Stimulated activated naive CD8-positive, alpha-beta T cell treated with anti-CD3 and anti-CD28 coated beads, Interleukin-15, Interleukin-2, amounts not matched to agents 100 ng/mL and 50 ng/mL, for 24 hours (primary cell): ENCODE data around the gene ZNF683.
A peak's percentile ranks its signal among the peaks of the same experiment; 100 is the strongest.

Experiments used
- H3K27ac Mint-ChIP-seq: one replicate; pipeline ENCODE4 v1.8.0; 2021; ENCODE audit warnings: mild to moderate bottlenecking, mixed read lengths
- H3K27me3 Mint-ChIP-seq: one replicate; pipeline ENCODE4 v1.8.0; 2021; ENCODE audit warnings: mixed read lengths
- H3K36me3 Mint-ChIP-seq: one replicate; pipeline ENCODE4 v1.8.0; 2021; ENCODE audit warnings: low read depth, mixed read lengths
- H3K4me1 Mint-ChIP-seq: one replicate; pipeline ENCODE4 v1.8.0; 2021; ENCODE audit warnings: low read depth, mixed read lengths
- H3K4me3 Mint-ChIP-seq: one replicate; pipeline ENCODE4 v1.8.0; 2021; ENCODE audit warnings: mild to moderate bottlenecking, mixed read lengths
- H3K9me3 Mint-ChIP-seq: one replicate; pipeline ENCODE4 v1.8.0; 2021; ENCODE audit warnings: mixed read lengths

ZNF683 gene

GRCh38 chr1:26356106-26356505 lies 16.4 kb downstream of the ZNF683 start:
- H3K27ac Mint-ChIP-seq, result peak overlapping the region; percentile 17
- no peaks in the 10 kb centered on the region for H3K36me3 Mint-ChIP-seq
- peaks cover 14% of the 10 kb centered on the region for H3K27me3 Mint-ChIP-seq
- no peaks in the 10 kb centered on the region for H3K9me3 Mint-ChIP-seq
- H3K4me3 Mint-ChIP-seq, result no peak overlapping the region
- H3K4me1 Mint-ChIP-seq, result peaks cover 26% of the 10 kb centered on the region

GRCh38 chr1:26354972-26355371 lies 17.6 kb downstream of the ZNF683 start:
- H3K4me3 Mint-ChIP-seq, result no peak overlapping the region
- peaks cover 8% of the 10 kb centered on the region for H3K27me3 Mint-ChIP-seq
- no peak overlapping the region for H3K27ac Mint-ChIP-seq
- no peaks in the 10 kb centered on the region for H3K36me3 Mint-ChIP-seq
- peaks cover 19% of the 10 kb centered on the region for H3K4me1 Mint-ChIP-seq
- no peaks in the 10 kb centered on the region for H3K9me3 Mint-ChIP-seq

- no peaks in the 10 kb centered on the region for H3K36me3 Mint-ChIP-seq
- peaks cover 11% of the 10 kb centered on the region for H3K4me1 Mint-ChIP-seq
- H3K27ac Mint-ChIP-seq, result no peak within 1 kb of the TSS
- H3K9me3 Mint-ChIP-seq, result no peaks in the 10 kb centered on the region
- no peak within 1 kb of the TSS for H3K4me3 Mint-ChIP-seq
- peaks cover 5% of the 10 kb centered on the region for H3K27me3 Mint-ChIP-seq
Observed at GRCh38 chr1:26353976-26354820, 18.4 kb downstream of the ZNF683 start, which contains the start of gene CRYBG2. Gene CRYBG2, minus strand, starts transcription at chr1:26354130. Its CDS starts 7,473 bp downstream, at chr1:26346657.

GRCh38 chr1:26353210-26353859 lies 19.2 kb downstream of the ZNF683 start:
- no peaks in the 10 kb centered on the region for H3K9me3 Mint-ChIP-seq
- H3K4me3 Mint-ChIP-seq, result no peak overlapping the region
- no peaks in the 10 kb centered on the region for H3K27me3 Mint-ChIP-seq
- H3K36me3 Mint-ChIP-seq, result no peaks in the 10 kb centered on the region
- H3K27ac Mint-ChIP-seq, result no peak overlapping the region
- H3K4me1 Mint-ChIP-seq, result peaks cover 3% of the 10 kb centered on the region

- H3K36me3 Mint-ChIP-seq, result no peaks in the 10 kb centered on the region
Observed at GRCh38 chr1:26352338-26352679, 20.2 kb downstream of the ZNF683 start.

GRCh38 chr1:26351590-26352337 lies 20.8 kb downstream of the ZNF683 start:
- Mint-ChIP-seq H3K27ac (no peak overlapping the region), H3K27me3 (no peaks in the 10 kb centered on the region), H3K4me3 (no peak overlapping the region)

More at GRCh38 chr1:26352338-26352679, 20.2 kb downstream of the ZNF683 start:
- Mint-ChIP-seq H3K4me1 (peaks cover 3% of the 10 kb centered on the region), H3K27me3 (no peaks in the 10 kb centered on the region), H3K27ac (no peak overlapping the region), H3K9me3 (no peaks in the 10 kb centered on the region), H3K4me3 (no peak overlapping the region)

GRCh38 chr1:26350701-26351589 lies 21.6 kb downstream of the ZNF683 start:
- Mint-ChIP-seq H3K4me1 (peaks cover 3% of the 10 kb centered on the region), H3K9me3 (no peaks in the 10 kb centered on the region), H3K4me3 (no peak overlapping the region), H3K27me3 (no peaks in the 10 kb centered on the region), H3K27ac (peak overlapping the region; percentile 58), H3K36me3 (no peaks in the 10 kb centered on the region)

More at GRCh38 chr1:26351590-26352337, 20.8 kb downstream of the ZNF683 start:
- no peaks in the 10 kb centered on the region for H3K9me3 Mint-ChIP-seq
- no peaks in the 10 kb centered on the region for H3K36me3 Mint-ChIP-seq
- H3K4me1 Mint-ChIP-seq, result peaks cover 3% of the 10 kb centered on the region

- Mint-ChIP-seq H3K27ac (no peak overlapping the region), H3K4me3 (no peak overlapping the region), H3K4me1 (no peaks in the 10 kb centered on the region), H3K27me3 (no peaks in the 10 kb centered on the region), H3K36me3 (no peaks in the 10 kb centered on the region), H3K9me3 (no peaks in the 10 kb centered on the region)
Observed at GRCh38 chr1:26350343-26350700, 22.2 kb downstream of the ZNF683 start.

GRCh38 chr1:26349877-26350244 lies 22.7 kb downstream of the ZNF683 start:
- H3K4me1 Mint-ChIP-seq, result no peaks in the 10 kb centered on the region
- no peak overlapping the region for H3K4me3 Mint-ChIP-seq
- H3K27ac Mint-ChIP-seq, result no peak overlapping the region
- H3K36me3 Mint-ChIP-seq, result no peaks in the 10 kb centered on the region
- no peaks in the 10 kb centered on the region for H3K27me3 Mint-ChIP-seq
- no peaks in the 10 kb centered on the region for H3K9me3 Mint-ChIP-seq

GRCh38 chr1:26349188-26349876 lies 23.2 kb downstream of the ZNF683 start:
- H3K4me1 Mint-ChIP-seq, result no peaks in the 10 kb centered on the region
- no peak overlapping the region for H3K27ac Mint-ChIP-seq
- no peak overlapping the region for H3K4me3 Mint-ChIP-seq
- H3K9me3 Mint-ChIP-seq, result no peaks in the 10 kb centered on the region
- no peaks in the 10 kb centered on the region for H3K27me3 Mint-ChIP-seq
- H3K36me3 Mint-ChIP-seq, result no peaks in the 10 kb centered on the region

- no peak overlapping the region for H3K27ac Mint-ChIP-seq
- no peaks in the 10 kb centered on the region for H3K9me3 Mint-ChIP-seq
Observed at GRCh38 chr1:26346274-26347033, 26.1 kb downstream of the ZNF683 start.

GRCh38 chr1:26345718-26346117 lies 26.8 kb downstream of the ZNF683 start:
- Mint-ChIP-seq H3K9me3 (no peaks in the 10 kb centered on the region), H3K27me3 (no peaks in the 10 kb centered on the region), H3K4me1 (no peaks in the 10 kb centered on the region), H3K36me3 (no peaks in the 10 kb centered on the region), H3K4me3 (no peak overlapping the region), H3K27ac (no peak overlapping the region)

More at GRCh38 chr1:26346274-26347033, 26.1 kb downstream of the ZNF683 start:
- Mint-ChIP-seq H3K36me3 (no peaks in the 10 kb centered on the region), H3K27me3 (no peaks in the 10 kb centered on the region), H3K4me1 (no peaks in the 10 kb centered on the region), H3K4me3 (no peak overlapping the region)

- no peak overlapping the region for H3K27ac Mint-ChIP-seq
Observed at GRCh38 chr1:26344147-26344920, 28.2 kb downstream of the ZNF683 start.

More at GRCh38 chr1:26344147-26344920, 28.2 kb downstream of the ZNF683 start:
- Mint-ChIP-seq H3K9me3 (no peaks in the 10 kb centered on the region), H3K4me3 (no peak overlapping the region), H3K27me3 (no peaks in the 10 kb centered on the region), H3K36me3 (no peaks in the 10 kb centered on the region), H3K4me1 (no peaks in the 10 kb centered on the region)
